GM18870 (cell line): ENCODE measurements around the gene TRPV6.
A peak's percentile ranks its signal among the peaks of the same experiment; 100 is the strongest.

Experiments
- ATAC-seq: cut with Tn5 transposase; IDR thresholded peaks from one replicate; pipeline ENCODE4 v1.9.1; 2021; ENCODE audit warnings: moderate library complexity; ENCODE audit not compliant: unreplicated experiment

TRPV6 gene

DNA sequence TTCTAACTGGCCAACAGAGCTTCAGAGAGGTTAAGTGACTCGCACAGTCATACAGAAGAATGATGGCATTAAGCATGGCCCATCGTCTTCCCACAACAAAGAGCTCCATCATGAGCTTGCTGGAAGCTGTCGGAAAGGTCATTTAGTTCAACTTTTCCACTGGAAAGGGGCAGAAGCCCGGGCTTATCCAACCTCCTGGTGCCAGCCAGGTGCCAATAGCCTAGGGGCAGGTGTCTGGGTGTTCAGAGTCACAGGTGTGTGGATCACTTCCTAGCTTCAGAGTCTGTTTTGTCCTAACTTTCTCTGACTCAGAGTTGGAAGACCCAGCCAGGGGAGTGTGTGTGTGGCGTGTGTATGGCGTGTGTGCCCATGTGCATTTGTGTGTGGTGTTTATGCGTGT, 1.3 kb upstream of the TRPV6 start:
- no peak for ATAC-seq

DNA sequence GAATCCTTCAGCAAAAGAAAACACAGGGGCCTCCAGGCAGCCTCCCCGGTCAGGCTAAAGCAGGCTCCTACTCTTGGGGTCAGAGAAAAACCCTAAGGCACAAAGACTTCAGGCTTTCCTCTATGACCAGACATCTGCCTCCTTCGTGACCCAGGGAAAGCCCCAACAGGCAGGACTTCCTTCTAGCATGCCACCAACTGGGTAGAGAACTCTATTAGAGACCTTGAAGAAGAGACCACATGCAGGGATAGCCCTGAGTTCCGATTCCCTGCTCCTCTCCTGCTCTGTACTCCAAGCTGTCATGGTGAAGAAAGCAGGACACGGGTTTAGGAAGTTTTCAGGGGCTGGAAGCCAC, 1.3 kb downstream of the TRPV6 start:
- no peak for ATAC-seq

DNA sequence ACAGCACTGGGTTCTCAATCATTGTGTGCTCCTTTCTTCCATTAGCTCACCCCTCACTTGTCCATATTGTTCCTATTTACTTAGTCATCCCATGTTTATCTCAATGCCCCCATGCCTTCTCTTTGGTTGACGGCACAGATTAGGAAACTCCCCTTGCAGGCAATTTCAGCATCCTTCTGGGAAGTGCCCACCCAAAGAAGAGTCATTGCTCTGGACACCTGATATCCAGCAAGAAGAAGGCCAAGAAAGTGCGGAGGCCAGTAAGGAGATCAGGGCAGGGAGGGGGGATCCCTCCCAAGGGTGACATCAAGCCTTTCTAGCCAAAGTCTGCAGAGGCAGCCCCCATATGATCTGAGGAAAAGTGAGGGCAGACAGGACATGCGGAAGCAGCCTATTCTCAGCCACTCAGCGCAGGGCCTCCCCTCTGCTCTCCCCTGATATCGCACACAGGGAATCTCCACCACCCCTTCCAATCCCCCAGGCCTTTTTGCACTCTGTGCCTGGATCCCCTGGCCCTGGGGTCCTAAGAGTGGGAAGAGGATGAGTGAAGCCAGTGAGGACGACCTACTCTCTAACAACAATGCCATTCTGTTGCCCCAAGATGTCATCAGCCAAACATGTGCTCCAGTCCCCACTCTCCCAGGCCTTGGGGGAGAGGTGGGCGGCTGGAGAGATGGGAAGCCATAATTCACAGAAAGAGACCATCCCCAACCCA, 1.8 kb downstream of the TRPV6 start:
- no peak for ATAC-seq

DNA sequence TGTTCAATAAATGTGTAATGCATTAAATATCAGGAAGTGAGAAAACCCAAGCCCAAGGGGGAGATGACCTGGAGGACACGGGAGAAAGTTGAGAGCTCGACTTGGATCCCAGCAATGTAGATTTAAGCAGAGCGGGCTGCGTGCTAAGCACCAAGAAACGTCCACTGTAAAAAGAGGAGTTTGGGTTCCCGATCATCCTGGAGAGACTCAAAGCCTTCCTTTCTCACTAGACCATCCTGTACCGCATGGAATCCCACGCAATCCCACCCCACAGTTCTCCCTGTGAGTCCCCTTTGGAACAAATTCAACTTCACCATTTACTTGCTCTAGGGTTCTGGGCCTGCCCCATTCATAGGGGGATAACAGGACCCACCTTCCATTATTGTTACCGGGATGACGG, 2.4 kb downstream of the TRPV6 start:
- ATAC-seq: no peak

DNA sequence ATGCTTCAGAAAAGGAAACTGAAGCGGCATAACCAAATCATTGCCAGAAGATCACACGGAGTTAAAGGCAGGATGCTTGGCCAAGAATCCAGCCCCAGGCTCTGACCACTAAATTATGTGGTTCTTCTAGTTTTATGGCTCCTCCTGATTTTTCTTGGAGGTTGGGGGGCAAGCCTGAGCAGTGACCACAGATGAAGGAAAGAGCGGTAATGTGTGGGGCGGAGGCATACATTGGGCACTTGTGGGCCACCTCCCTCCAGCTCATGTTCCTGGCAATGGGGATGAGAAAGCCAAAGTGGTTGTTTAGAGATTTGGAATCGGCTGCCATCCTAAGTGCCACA, 3.2 kb downstream of the TRPV6 start:
- ATAC-seq: no peak

DNA sequence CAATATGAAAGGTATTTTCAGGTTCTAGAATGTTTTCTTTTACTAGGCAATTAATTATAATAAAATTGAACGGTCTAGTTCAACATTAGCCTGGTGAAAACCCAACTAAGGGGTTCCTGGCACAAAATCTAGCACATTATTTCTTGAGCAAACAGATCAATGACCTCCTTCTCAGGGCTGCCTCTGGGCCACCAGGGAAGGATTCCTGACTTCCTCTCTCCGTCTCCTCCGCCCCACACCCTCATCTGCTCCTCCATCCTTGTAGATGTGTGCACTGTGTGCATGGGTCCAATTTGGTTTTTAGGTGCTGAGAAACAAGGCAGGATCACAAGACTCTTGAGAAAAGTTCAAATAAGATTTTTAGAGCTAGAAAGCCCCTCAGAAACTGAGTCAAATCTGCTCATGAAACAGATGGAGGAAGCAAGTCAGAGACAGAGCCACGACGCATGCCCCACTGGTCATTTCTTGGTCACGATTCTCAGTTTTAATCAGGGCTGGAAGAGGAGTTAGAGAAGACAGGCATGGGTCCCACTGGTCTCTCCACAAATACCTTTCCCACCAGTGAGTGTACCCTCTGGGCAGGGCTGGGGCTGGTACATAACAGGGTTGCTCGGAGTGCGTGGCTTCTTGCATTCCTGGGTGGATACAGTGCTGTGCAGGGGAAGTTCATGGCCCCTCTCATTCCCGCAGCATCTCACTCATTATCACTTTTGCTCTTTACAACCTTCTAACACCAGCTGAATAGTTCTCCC, 3.8 kb downstream of the TRPV6 start:
- ATAC-seq: no peak

DNA sequence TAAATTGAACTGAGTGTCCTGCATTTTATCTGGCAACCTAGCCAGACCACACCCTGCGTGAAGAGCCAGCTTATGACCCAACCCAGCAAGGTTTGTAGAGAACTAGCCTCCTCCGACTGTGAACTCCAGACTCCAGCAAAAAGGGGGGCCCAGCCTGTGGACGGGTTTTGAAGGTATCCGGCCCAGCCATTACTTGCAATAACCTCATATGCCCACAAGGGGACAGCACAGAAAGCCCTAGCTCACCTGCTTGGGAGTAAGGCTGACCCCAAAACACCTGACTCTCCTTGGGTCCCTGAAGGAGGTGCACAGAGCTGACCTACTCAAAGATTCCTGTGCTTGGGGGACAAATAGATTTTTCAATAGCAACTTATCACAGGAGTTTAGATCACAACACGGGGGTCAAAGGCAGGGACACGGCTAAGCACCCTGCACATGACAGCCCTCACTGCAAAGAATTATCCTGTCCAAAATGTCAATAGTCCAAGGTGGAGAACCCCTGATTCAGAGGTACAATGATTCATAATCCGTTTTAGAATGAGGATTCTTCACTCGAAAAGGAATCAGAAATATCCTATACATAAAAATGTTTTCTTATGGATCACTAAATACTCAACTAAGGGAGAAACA, 4.6 kb downstream of the TRPV6 start:
- ATAC-seq: peak; percentile 51

DNA sequence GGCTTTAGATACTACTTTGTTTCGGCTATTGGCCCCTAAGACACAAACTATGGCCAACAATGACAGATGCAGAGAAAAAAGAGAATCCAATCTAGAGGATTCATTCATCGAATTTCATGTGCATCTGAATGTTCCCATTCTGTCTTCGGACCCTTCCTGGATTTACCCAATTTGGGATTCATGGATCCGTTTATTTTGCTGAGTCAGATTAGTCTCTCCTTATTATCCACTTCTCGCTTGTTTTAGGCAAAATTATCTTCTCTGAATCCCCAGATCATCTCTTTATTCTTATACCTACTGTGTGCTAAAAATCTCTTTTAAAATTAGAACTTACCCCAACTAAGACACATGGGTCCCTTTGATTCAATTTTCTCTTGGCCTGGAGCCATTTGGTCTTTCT, 6.5 kb downstream of the TRPV6 start:
- ATAC-seq: no peak

DNA sequence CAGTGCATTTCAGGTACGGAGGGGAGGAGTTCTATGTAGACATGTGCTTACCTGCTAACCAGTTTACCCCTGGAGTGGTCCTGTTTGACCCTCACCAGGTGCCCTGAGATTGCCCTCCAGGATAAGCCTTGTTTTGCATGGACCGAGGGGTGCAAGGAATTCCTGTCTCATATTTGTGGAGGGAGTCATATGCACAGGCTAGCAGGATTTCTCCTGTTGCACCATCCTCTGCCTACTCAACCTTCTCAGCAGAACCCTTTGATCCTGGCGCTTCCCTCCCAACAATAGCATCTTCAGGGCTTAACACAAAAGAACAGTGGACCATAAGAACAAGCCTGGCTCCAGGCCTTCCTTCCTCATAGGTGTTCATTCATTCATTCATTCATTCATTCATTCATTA, 7.2 kb downstream of the TRPV6 start:
- ATAC-seq: no peak

DNA sequence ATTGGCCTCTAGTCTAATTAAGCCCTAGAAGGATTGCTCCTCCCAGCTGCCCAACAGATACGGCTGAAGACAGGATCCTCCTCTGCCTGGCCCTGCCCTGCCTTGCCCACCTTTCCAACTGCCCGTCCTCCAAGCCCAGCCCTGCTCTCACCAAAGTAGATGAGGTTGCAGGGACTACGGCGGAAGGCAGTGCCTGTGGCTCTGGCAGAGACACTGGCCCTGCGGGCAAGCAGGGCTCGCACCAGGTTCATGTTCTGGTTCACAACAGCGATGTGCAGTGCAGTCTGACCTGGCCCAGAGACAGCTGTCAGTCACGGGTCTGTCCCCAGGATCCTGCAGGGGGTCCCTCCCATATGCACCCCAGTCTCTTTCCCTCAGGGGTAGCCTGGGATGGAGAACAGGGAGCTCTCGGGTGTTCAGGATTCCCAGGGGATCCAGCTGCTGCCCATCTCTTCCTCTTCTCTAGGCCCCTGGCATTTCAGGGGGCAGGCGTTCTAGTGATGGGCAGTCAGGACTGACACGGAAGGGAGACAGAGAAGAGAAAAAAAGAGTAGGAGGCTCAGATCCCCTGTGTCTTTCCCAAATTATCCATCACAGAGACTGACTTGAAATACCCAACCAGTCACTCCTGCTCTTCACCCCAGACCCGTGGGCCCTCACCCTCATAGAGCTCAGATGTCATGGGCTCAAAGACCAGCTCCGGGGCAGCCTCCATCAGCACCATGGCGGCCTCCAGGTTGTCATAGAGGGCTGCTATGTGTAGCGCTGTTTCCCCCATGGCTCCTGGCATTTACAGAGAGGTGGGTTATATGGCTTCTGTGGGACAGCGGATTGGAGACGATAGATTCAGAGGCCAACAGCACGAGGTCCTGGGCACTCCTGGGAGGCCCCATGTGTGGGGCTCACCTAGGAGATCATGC, 8.3 kb downstream of the TRPV6 start:
- ATAC-seq: no peak

DNA sequence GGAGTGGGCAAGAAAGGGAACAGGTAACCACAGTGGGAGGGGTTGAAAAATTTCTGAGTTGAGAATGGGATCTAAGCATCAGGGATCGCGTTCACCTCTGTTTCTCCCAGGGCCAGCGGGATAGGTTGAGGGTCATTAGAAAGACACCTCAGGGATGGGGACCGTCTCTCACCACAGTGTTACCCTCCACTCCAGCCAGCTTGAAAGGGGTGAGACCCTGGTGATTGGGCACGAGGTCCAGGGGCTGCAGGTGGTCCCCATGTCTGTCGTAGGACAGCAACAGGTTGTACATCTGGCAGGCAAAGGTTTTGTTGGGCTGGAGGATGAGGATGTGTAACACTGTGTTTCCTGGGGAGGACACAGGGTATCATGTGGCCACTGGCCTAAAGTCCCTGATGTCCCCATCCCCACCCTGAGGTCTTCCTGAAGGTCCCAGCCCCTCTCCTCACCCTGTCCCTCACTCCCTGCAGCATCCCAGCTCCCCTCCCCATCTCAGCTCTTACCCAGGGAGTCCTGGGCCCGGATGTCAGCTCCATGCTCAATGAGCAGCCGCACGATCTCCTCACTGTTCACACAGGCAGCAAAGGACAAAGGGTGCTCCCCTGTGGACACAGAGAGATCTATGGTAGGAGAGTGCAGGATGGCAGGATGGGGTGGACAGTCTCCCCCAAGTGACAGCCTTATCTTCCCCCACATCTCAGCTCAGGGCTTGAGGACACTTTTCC, 9.1 kb downstream of the TRPV6 start:
- no peak for ATAC-seq

DNA sequence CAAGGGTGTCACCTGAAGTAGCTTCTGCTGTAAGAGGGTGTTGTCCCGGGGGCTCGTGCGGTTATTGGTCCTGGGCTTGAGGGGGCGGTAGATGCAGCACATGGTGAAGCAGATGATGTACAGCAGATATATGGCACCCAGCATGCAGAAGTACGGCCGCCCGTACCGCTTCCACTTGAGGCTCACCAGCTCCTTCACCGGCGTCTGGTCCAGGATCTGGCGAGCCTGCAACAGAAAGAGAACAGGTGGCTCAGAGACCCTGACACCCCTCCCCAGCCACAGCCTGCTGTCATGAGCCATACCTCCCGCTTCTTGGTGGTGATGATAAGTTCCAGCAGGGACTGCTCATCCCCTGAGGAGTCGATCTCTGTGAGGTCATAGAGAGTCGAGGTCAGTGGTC, 10.1 kb downstream of the TRPV6 start:
- ATAC-seq: no peak

DNA sequence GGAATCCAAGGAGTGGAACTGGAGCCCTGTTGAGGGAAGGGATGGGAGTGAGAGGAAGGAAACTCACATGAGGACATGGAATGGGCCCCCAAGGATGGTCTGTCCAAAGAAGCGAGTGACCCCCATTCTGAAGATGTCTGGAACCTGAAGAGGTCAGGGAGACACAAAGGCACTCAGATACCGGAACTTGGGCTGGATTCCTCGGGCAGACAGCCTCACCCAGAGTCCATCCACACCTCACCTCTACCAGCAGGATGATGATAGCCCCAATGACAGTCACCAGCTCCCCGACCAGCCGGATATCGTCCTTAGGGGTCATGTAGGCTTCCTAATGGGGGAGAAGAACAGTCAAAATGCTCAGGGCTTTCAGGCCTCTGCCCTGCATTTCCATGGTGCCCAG, 10.7 kb downstream of the TRPV6 start:
- no peak for ATAC-seq

DNA sequence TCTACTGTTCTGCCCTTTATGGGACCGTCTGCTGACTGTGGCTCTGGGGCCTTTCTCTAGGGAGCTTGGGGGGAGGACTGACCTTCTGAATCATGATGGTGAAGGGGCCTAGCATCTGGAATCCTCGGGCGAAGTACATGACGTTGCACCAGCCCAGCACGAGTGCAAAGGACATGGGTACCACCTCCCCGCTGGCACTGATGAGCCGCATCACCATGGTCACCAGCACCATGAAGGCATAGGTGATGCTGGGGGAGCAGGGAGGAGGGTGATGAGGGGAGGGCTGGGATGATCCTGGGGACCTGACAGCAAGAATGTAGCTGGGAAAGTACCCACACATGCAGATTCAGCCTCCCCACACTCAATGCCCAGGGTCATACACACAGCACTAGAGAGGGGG, 11.1 kb downstream of the TRPV6 start:
- no peak for ATAC-seq

DNA sequence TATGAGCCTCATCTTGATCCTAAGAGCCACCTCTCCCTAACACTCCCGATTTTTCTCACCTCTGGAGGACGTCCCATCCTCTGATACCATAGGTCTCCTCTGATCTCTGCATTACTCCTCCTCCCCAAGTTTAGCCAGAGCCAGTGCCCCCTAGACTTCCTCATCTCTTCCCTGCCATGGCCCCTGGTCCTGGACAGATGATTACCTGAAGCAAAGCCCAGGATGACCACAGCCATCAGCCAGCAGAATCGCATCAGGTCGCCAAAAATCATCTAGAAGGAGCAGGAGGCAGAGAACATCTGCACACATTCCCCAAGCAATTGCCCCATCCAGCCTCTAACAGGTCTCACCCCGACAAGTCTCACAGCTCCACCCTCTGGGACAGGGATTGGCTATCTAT, 11.7 kb downstream of the TRPV6 start:
- no peak for ATAC-seq

DNA sequence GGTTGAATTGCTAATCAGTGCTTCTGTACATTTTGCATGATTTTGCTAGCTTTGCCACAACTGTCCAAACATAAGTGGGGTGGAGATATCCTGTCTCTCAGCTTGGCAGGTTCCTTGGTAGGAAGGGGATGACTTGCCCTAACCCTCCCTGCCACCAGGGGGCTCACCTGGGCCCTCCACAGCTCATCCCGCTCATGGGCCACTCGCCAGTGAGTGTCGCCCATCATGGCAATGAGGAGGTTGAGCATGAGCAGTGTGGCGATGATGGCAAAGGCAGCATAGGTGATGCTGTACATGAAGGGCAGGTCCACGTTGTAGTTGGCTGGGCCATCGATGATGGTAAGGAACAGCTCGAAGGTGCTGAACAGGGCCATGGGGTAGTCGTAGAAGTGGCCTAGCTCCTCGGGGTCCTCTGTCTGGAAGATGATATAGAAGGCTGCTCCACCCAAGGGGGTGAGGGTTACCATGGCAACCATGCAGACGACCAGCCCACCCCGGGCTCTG, 12.2 kb downstream of the TRPV6 start:
- ATAC-seq: no peak

DNA sequence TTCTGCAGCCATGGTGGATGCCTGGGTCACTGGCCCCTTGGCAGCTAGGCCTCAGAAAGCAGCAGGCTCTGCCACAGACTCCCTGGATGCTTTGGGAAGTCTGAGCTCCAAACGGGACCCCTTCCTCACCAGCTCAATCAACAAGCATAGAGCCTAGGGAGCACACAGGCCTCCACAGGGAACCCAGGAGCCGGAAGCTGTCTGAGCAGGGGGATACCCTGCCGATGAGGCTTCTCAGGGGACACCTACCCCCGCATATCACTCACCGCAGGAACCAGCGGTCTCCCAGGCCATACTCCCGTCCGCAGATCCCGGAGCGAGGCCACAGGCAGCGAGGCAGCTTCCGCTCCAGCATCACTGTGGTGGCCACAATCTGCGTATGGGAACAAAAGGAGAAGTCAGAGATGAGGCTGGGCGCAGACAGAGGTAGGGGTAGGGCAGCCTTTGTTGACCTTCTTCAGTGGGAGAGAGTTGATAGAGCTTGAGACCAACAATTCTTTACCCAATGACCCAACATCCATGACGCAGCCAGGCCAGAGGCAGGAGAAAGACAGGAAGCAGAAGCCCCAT, 13.4 kb downstream of the TRPV6 start:
- no peak for ATAC-seq

DNA sequence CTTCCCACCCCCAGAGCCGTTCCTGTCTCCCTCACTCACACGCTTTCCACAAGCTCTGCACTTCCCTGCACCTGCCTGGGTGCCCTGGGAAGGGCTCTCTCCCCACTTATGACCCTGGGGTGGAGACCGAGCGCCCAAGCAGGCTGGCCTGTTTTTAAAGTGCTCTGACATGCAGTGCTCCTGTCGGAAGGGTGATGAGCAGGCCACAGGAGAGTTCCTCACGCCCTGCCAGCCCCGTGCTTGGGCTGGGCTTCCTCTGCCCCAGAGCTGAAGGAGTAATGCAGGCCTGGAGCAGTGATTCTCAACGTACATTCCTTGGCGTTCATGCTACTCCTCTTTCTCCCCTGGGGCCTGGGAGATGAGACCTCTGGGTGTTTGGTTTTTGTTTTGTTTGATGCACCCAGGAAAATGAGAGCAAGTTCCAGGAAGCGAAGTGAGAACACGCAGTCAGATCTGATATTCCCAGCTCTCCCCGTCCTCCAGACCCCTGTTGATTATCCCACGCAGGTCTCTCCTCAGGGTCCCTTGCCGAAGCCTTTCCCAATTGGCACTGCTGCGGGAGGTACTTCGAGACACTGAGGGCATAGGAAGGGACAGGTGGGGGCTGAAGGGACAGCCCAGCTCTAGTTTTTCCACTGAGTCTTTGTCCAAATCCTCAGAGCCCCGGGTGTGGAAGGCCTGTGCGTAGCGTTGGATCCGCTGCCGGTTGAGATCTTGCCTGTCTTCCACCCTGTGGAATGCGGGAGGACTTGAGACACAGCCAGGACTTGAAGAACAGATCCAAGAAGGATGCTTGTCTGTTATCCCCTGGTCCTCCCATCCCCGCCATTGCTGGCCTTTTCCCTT, 14.1 kb downstream of the TRPV6 start:
- no peak for ATAC-seq

DNA sequence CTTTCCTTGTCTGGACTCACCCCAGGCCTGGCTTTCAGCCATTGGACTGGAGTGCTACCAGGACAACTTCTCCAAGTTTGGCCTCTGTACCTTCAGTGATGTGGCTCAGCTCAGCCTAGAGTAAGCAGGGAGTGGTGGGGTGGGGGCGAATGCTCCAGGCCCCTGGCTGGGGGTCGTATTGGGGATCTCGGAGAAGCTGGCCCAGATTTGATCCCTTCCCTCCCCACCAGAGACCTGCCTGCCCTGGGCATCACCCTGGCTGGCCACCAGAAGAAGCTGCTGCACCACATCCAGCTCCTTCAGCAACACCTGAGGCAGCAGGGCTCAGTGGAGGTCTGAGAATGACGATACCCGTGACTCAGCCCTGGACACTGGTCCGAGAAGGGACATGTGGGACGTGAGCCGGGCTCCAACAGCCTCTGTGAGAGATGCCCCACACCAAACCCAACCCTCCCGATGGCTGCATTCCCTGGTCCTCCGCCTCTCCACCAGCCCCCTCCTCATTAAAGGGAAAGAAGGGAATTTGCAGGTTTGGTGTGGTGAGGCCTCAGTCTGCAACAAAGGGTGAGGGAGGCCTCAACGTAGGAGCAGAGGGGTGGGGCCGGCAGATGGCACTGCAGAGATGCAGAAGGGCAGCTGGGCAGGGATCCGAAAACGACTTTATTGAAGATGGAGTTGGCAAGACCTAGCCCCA, 14.8 kb downstream of the TRPV6 start:
- ATAC-seq: no peak
